Hepatocyte (in vitro differentiated cells): Measurements from ENCODE around the gene LRRC31.

Experiments
- CTCF ChIP-seq: fragments of 200-600 bp; sonication (generic); IDR thresholded peaks from 2 replicates; pipeline ENCODE4 v1.5.1; 2016; ENCODE audit warnings: antibody characterized with exemption, mild to moderate bottlenecking; ENCODE audit not compliant: poor library complexity
- EZH2phosphoT487 ChIP-seq: fragments of 200-600 bp; sonication (generic); IDR thresholded peaks from one replicate; pipeline ENCODE4 v1.6.1; 2018; ENCODE audit warnings: antibody characterized with exemption, mild to moderate bottlenecking, low read depth, moderate library complexity; ENCODE audit not compliant: unreplicated experiment, severe bottlenecking

DNA sequence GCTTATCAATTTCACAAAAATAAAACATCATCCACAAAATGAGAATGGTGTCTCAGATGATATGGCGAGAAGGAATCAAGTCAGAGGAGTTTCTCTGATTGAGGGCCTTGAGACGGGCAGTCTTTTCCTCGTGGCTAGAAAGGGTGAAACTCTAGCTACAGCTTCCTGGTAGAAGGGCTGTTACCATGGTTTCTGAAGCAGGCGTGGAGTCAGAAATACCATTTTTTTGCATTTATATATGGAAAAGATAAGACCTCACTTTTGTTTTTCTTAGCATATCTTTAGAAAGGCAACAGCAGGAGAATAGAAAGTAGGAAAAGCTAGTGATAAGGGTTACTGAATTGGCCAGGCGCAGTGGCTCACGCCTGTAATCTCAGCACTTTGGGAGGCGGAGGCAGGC lies 24.4 kb upstream of the LRRC31 start:
- TF ChIP-seq EZH2phosphoT487 (no peak), CTCF (no peak)
